ENCODE data around the gene CBR3.
"Not testable (repeated sequence)": the region's sequence is repeated elsewhere in the genome, so short reads cannot be mapped to it uniquely, and the experiment has no call there.

The CBR3 gene

DNA sequence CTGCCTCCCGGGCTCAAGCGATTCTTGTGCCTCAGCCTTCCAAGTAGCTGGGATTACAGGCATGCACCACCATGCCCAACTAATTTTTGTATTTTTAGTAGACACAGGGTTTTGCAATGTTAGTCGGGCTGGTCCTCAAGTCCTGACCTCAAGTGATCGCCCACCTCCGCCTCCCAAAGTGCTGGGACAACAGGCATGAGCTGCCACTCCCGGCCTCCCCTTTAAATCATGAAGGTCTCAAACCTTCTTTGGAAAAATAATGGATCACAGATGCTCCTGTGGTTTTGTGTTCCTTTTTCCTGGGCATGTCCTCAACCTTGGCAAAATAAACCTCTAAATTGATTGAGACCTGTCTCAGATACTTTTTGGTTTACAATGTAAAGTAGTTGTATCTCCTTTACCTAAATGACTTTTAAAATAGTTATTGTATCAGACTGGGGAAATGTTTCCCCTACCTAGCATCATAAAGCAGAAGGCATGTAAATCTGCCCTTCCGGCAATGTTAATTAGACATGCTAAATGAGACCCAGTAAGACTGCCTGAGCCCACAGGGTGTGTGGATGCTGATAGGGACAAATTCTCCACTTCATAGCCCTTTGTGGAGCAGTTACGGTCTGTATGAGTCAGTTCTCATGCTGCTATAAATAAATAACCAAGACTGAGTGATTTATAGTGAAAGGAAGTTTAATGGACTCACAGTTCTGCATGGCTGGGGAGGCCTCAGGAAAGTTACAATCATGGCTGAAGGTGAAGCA, 37.3 kb upstream of the CBR3 start:
- H3K4me3 ChIP-seq (ENCODE audit: low read depth, low read length): no peak overlapping the region
- TF ChIP-seq, protein P1, sequence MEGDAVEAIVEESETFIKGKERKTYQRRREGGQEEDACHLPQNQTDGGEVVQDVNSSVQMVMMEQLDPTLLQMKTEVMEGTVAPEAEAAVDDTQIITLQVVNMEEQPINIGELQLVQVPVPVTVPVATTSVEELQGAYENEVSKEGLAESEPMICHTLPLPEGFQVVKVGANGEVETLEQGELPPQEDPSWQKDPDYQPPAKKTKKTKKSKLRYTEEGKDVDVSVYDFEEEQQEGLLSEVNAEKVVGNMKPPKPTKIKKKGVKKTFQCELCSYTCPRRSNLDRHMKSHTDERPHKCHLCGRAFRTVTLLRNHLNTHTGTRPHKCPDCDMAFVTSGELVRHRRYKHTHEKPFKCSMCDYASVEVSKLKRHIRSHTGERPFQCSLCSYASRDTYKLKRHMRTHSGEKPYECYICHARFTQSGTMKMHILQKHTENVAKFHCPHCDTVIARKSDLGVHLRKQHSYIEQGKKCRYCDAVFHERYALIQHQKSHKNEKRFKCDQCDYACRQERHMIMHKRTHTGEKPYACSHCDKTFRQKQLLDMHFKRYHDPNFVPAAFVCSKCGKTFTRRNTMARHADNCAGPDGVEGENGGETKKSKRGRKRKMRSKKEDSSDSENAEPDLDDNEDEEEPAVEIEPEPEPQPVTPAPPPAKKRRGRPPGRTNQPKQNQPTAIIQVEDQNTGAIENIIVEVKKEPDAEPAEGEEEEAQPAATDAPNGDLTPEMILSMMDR (IDR thresholded peaks at IDR 0.05; ENCODE audit: borderline replicate concordance, insufficient read depth, low read depth, low read length): no peak

DNA sequence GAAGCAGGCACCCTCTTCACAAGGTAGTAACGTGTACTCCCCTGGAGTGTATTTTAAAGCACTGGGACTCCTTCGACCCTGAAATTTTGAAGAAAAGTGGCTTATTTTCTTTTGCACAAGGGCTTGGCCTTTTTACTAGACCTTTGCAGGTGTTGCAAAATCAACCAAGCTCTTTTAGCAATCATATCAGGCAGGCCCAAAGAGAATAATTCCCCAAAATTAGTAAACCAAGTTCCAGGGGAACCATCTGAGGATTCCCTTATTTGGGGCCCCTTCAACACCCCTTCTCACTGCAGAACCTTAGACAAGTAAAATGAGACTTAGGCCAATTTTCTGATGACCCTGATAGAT, 36.7 kb upstream of the CBR3 start:
- TF ChIP-seq, protein P1 (IDR thresholded peaks at IDR 0.05; ENCODE audit: borderline replicate concordance, insufficient read depth, low read depth, low read length): no peak
- no peak overlapping the region for H3K4me3 ChIP-seq (ENCODE audit: low read depth, low read length)

DNA sequence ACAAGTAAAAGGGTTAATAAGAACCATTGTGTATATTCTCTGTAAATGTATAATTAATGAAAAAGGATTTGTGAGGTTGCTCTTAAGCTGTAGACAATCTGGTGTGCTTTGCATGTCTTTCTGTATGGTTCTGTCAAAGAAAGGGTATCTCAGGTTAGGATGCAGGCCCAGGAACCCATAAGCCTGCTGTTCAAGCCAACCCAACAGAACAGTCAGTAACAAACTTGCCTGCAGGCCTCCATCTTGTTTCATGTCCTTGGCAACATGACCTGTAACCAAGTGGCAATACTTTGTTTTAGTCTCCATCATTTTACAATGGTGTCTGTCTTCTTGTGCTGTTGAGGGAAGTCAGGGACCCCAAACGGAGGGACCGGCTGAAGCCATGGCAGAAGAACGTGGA, 35.9 kb upstream of the CBR3 start:
- no peak overlapping the region for H3K4me3 ChIP-seq (ENCODE audit: low read depth, low read length)
- TF ChIP-seq, protein P1 (IDR thresholded peaks at IDR 0.05; ENCODE audit: borderline replicate concordance, insufficient read depth, low read depth, low read length): no peak

DNA sequence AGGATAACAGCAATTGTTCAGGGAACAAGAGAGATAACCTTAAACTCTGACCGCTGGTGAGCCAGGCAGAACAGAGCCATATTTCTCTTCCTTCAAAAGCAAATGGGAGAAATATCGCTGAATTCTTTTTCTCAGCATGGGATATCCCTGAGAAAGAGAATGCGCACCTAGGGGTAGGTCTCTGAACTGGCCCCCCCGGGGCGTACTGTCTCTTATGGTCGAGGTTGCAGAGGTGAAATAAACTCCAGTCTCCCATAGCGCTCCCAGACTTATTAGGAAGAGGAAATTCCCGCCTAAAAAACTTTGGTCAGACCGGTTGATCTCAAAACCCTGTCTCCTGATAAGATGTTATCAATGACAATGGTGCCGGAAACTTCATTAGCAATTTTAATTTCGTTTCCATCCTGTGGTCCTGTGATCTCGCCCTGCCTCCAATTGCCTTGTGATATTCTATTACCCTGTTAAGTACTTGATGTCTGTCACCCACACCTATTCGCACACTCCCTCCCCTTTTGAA, 35.1 kb upstream of the CBR3 start:
- H3K4me3 ChIP-seq (ENCODE audit: low read depth, low read length): not testable (repeated sequence)

DNA sequence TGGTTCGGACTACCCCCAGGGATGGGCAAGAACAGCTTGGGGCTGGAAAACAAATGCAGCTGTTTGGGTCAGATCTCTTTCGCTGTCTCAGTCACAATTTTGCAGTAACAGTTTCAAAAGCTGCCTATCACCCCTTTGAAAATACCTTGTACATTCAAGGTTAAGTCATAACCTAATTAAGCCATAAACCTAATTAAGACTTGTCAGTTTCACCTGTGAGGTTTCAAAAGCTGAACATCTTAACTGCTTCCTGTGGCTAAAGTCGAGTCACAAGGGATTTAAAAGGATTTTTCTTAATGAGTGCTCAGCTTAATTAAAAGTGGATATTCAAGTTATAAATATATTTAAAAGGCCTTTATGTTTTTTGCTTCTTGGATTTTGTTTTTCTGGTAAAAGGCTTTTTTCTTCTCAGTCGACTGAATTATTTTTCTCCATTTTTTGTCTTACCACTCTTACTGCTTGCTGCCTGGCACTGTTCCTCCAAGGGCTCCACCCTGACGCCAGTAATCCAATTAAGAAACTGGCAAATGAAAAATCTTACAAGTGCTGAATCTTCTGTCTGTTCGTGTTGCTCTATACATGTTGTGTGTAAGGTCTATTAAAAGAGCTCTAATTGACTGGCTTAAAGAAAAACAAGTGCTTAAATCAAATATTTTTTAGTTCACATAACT, 33.8 kb upstream of the CBR3 start:
- TF ChIP-seq, protein P1 (IDR thresholded peaks at IDR 0.05; ENCODE audit: borderline replicate concordance, insufficient read depth, low read depth, low read length): no peak

DNA sequence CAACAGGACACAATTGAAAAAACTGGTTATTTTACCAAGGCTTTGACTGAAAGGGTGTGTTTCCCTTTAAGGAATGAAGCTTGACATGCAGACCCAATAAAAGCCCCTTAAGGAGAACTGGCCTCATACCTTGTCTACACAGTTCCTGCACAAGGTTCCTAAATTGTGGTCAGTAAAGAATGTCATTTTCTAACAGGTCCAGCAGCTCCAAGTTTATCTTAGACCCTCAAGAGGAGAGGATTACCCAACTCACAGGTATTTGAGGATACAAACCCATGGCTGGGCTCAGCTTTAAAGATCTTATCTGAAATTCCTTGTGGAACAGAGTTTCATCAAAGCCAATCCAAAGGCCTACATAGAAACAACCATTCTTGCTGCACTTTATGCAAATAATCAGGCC, 31.4 kb upstream of the CBR3 start:
- TF ChIP-seq, protein P1 (IDR thresholded peaks at IDR 0.05; ENCODE audit: borderline replicate concordance, insufficient read depth, low read depth, low read length): no peak
- H3K4me3 ChIP-seq (ENCODE audit: low read depth, low read length): no peak overlapping the region

More for the DNA sequence above, 33.8 kb upstream of the CBR3 start:
- H3K4me3 ChIP-seq (ENCODE audit: low read depth, low read length): no peak overlapping the region

DNA sequence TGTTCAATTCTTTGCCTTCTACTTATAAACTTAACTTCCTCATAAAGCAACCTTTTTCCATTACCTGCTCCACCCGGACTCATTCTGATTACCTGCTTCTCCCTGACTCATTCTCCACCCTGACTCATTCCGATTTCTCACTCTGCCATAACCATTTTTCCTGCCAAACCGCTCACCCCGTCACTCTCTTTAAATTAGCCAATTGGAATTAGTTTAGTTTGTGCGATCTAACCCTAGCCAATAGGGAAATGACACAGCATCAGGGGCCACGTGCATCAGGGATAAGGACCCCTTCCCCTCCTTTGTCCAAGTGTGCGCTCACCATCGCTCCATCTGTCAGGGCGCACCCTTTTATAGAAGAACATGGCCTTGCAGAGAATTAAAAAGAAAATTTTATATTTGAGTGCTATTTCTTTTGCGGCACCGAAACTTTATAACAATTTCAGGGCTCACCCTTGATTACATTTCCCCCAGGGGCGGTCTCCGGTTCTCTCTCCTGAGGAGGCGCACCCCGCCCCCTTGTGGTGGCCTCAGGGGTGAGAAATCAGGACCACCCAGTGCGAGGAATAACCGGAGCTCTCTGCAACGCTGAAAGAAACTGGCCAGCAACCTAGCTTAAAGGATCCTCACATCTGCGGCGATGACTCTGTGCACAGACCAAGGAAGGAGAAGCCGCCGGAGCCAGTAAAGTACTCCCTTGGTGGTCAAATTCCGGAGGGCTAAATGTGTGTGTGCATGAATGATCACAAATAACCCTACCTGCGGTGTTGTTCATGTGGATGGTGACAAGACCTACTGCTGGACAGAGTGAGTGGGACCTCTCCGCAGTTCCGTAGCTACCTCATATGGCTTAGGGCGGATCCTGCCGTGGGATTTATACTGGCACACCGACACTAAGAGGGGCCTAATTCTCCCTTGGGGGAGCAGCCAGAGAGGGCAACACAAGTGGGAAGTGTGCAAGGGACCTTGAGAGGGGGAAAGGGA, 30.3 kb upstream of the CBR3 start:
- TF ChIP-seq, protein P1 (IDR thresholded peaks at IDR 0.05; ENCODE audit: borderline replicate concordance, insufficient read depth, low read depth, low read length): peak; percentile 41
- no peak overlapping the region for H3K4me3 ChIP-seq (ENCODE audit: low read depth, low read length)

Measured in GM12875 (cell line).